Measurements from ENCODE around the gene SORCS2. TPM values are rescaled to one million over a fixed set of nuclear protein-coding genes. Genes with fewer than 3 reads are reported as not detected.

The SORCS2 gene
- polyA plus RNA-seq, 3 donors: 0.46 to 0.55 TPM; not detected in 1

DNA sequence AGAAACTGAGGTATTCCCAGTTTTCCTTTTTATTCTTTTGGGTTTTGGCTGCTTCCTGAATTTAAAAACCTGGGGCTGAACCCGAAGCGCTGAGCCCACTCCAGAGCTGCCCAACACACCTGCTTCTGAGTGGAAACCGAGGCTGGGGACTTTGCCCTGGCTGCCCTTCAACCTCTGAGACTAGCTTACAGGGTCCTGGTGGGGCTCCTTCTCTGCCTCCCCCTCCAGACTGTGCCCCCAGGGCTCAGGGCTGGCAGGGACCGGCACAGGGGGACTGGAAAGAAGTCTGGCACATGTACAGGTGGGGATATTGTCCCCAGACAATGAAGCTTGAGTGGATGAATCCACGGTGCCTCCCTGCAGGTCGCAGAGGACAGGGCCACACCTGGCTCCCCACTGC, 482.8 kb downstream of the SORCS2 start:
- peaks cover 31% of the 10 kb centered on the region for H3K4me1 Mint-ChIP-seq
- no peak overlapping the region for H3K4me3 ChIP-seq (replicated peaks in 1 of 3; ENCODE audit: low read depth in 2 of 3, low read length in 3 of 3)
- H3K4me2 ChIP-seq (replicated peaks; ENCODE audit: extremely low read depth, low read length, poor library complexity, severe bottlenecking): no peak overlapping the region

DNA sequence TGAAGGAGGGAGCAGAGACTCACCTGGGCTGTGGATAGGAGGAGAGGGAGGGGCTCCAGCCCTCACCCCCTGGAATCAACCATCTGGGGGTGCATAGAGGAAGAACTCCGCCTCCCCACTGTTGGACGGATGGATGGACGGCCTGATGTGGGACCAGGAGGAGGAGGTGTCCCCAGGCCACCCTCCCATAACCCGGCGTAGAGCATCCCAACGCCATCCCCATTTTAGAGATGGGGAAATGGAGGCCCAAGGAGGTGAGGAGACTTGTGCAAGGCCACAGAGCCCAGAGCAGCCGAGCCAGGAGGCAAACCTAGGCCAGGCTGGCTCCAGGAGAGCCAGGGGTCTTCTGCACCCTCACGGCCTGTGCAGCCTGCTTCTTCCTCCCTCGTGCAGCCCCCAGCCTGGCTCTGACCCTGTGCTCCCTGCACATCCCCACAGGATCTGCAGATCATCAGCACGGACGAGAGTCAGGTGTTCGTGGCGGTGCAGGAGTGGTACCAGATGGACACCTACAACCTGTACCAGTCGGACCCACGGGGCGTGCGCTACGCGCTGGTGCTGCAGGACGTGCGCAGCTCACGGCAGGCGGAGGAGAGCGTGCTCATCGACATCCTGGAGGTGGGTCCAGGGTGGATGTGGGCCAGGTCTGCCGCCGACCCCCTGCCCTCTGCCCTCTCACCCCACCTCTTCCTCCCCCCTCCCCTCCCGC, 483.4 kb downstream of the SORCS2 start:
- H3K27ac ChIP-seq (ENCODE audit: low read depth in 1 of 2, low read length in 2 of 2): no peak overlapping the region
- H3K9me3 Mint-ChIP-seq: peaks cover 0 to 4% (median 0%) of the 10 kb centered on the region in 7 donors
- H3K4me3 Mint-ChIP-seq: no peak overlapping the region
- H3K36me3 ChIP-seq (replicated peaks in 1 of 2; ENCODE audit: control insufficient read depth in 1 of 2, insufficient read depth in 2 of 2, low read length in 2 of 2): no peaks in the 10 kb centered on the region
- H2AFZ ChIP-seq (ENCODE audit: insufficient read depth, low read depth, low read length, poor library complexity, severe bottlenecking): no peak overlapping the region
- H3K9me3 ChIP-seq (replicated peaks in 1 of 2; ENCODE audit: control insufficient read depth in 1 of 2, insufficient read depth in 1 of 2, low read length in 2 of 2): no peaks in the 10 kb centered on the region
- H3K4me1 ChIP-seq (ENCODE audit: control insufficient read depth in 1 of 2, insufficient read depth in 2 of 2, low read length in 2 of 2): peaks cover 25 to 27% of the 10 kb centered on the region in 2 donors
- H3K4me3 ChIP-seq (replicated peaks in 1 of 3; ENCODE audit: low read depth in 2 of 3, low read length in 3 of 3): no peak overlapping the region
- no peak overlapping the region for H3K9ac ChIP-seq (ENCODE audit: insufficient read depth, low read length, poor library complexity, severe bottlenecking)
- intact Hi-C loops (cut with micrococcal nuclease): no loop called here
- no peak for DNase-seq
- TF ChIP-seq, protein P1, sequence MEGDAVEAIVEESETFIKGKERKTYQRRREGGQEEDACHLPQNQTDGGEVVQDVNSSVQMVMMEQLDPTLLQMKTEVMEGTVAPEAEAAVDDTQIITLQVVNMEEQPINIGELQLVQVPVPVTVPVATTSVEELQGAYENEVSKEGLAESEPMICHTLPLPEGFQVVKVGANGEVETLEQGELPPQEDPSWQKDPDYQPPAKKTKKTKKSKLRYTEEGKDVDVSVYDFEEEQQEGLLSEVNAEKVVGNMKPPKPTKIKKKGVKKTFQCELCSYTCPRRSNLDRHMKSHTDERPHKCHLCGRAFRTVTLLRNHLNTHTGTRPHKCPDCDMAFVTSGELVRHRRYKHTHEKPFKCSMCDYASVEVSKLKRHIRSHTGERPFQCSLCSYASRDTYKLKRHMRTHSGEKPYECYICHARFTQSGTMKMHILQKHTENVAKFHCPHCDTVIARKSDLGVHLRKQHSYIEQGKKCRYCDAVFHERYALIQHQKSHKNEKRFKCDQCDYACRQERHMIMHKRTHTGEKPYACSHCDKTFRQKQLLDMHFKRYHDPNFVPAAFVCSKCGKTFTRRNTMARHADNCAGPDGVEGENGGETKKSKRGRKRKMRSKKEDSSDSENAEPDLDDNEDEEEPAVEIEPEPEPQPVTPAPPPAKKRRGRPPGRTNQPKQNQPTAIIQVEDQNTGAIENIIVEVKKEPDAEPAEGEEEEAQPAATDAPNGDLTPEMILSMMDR (IDR thresholded peaks at IDR 0.05): no peak
- peaks cover 6 to 14% (median 12%) of the 10 kb centered on the region in 3 donors for H3K27me3 Mint-ChIP-seq (ENCODE audit: low read depth in 3 of 3)
- WGBS (ENCODE audit: insufficient coverage): 97% methylated on average over 19 of the region's 28 CpGs
- no peaks in the 10 kb centered on the region for H3K36me3 Mint-ChIP-seq
- H3K4me2 ChIP-seq (replicated peaks; ENCODE audit: extremely low read depth, low read length, poor library complexity, severe bottlenecking): no peak overlapping the region
- peaks cover 31% of the 10 kb centered on the region for H3K4me1 Mint-ChIP-seq
- no peaks in the 10 kb centered on the region for H3K27me3 ChIP-seq (ENCODE audit: control insufficient read depth in 2 of 2, insufficient read depth in 2 of 2, low read length in 2 of 2)
- no peaks in the 10 kb centered on the region for H4K20me1 ChIP-seq (ENCODE audit: insufficient read depth, low read length)
- no peaks in the 10 kb centered on the region for H3K79me2 ChIP-seq (ENCODE audit: insufficient read depth, low read length)
- no peak overlapping the region for H3K27ac Mint-ChIP-seq

More for the DNA sequence above, 482.8 kb downstream of the SORCS2 start:
- Histone ChIP-seq H3K36me3 (replicated peaks in 1 of 2; ENCODE audit: control insufficient read depth in 1 of 2, insufficient read depth in 2 of 2, low read length in 2 of 2) (no peaks in the 10 kb centered on the region), H3K79me2 (ENCODE audit: insufficient read depth, low read length) (no peaks in the 10 kb centered on the region), H4K20me1 (ENCODE audit: insufficient read depth, low read length) (no peaks in the 10 kb centered on the region), H3K27ac (ENCODE audit: low read depth in 1 of 2, low read length in 2 of 2) (no peak overlapping the region), H3K4me1 (ENCODE audit: control insufficient read depth in 1 of 2, insufficient read depth in 2 of 2, low read length in 2 of 2) (peaks cover 25 to 27% of the 10 kb centered on the region in 2 donors), H3K9ac (ENCODE audit: insufficient read depth, low read length, poor library complexity, severe bottlenecking) (no peak overlapping the region), H3K9me3 (replicated peaks in 1 of 2; ENCODE audit: control insufficient read depth in 1 of 2, insufficient read depth in 1 of 2, low read length in 2 of 2) (no peaks in the 10 kb centered on the region), H2AFZ (ENCODE audit: insufficient read depth, low read depth, low read length, poor library complexity, severe bottlenecking) (no peak overlapping the region), H3K27me3 (ENCODE audit: control insufficient read depth in 2 of 2, insufficient read depth in 2 of 2, low read length in 2 of 2) (no peaks in the 10 kb centered on the region)
- WGBS (ENCODE audit: insufficient coverage): 91% methylated on average over 4 of the region's 6 CpGs
- no peak for DNase-seq
- peaks cover 6 to 13% (median 12%) of the 10 kb centered on the region in 3 donors for H3K27me3 Mint-ChIP-seq (ENCODE audit: low read depth in 3 of 3)
- intact Hi-C loops (cut with micrococcal nuclease): no loop called here
- TF ChIP-seq, protein P1 (IDR thresholded peaks at IDR 0.05): no peak
- H3K27ac Mint-ChIP-seq: no peak overlapping the region
- H3K9me3 Mint-ChIP-seq: peaks cover 0 to 4% (median 0%) of the 10 kb centered on the region in 7 donors
- no peaks in the 10 kb centered on the region for H3K36me3 Mint-ChIP-seq
- no peak overlapping the region for H3K4me3 Mint-ChIP-seq

Measured in CD14-positive monocyte (primary cell).